HepG2 (cell line): ENCODE measurements around the gene POLR2F. TPM values are rescaled to one million over a fixed set of nuclear protein-coding genes. Genes with fewer than 3 reads are reported as not detected.

ENCODE experiments used
- ARID5B ChIP-seq: IDR thresholded peaks from 2 replicates; pipeline ENCODE4 v1.4.0; 2020; ENCODE audit warnings: mild to moderate bottlenecking, missing genetic modification reagents
- CREM ChIP-seq, 2 experiments: sonication (generic) in 1 of 2; formaldehyde crosslinking in 1 of 2; IDR thresholded peaks; 2 replicates each; pipeline versions ENCODE4 v1.4.0 to v1.6.1; 2016 to 2020; ENCODE audit warnings: antibody characterized with exemption in 1 of 2, mild to moderate bottlenecking in 1 of 2, missing genetic modification reagents in 1 of 2
- FOXA1 ChIP-seq, 2 experiments: fragments of 450-650 bp in 1 of 2; sonication (generic) in 1 of 2; formaldehyde crosslinking in 1 of 2; IDR thresholded peaks; 2 replicates each; pipeline versions ENCODE4 v1.4.0 to v1.6.1; 2016 to 2020; ENCODE audit warnings: missing genetic modification reagents in 1 of 2
- HDAC2 ChIP-seq: sonication (generic); formaldehyde crosslinking; IDR thresholded peaks from 2 replicates; pipeline ENCODE4 v1.4.0; 2020; ENCODE audit warnings: missing genetic modification reagents
- HNRNPK ChIP-seq: fragments of 200-400 bp; formaldehyde crosslinking; IDR thresholded peaks from 2 replicates; pipeline ENCODE4 v1.6.1; 2018; ENCODE audit warnings: low read length, low read depth, moderate library complexity, mild to moderate bottlenecking; ENCODE audit not compliant: poor library complexity, severe bottlenecking
- JUND ChIP-seq: sonication (generic); formaldehyde crosslinking; IDR thresholded peaks from 2 replicates; pipeline ENCODE4 v1.8.0; 2022; ENCODE audit warnings: mild to moderate bottlenecking, missing genetic modification reagents
- MIER2 ChIP-seq: IDR thresholded peaks from 2 replicates; pipeline ENCODE4 v1.6.1; 2016; ENCODE audit warnings: missing biosample characterization, missing genetic modification reagents
- NR1H2 ChIP-seq: sonication (generic); formaldehyde crosslinking; IDR thresholded peaks from 2 replicates; pipeline ENCODE4 v1.8.1; 2022; ENCODE audit warnings: low read depth, missing genetic modification reagents, borderline replicate concordance
- NRL ChIP-seq: sonication (generic); formaldehyde crosslinking; IDR thresholded peaks from 2 replicates; pipeline ENCODE4 v1.5.0; 2020; ENCODE audit warnings: missing genetic modification reagents, mild to moderate bottlenecking, moderate library complexity, borderline replicate concordance
- TEAD3 ChIP-seq: optimal IDR thresholded peaks from 2 replicates; pipeline ENCODE3; 2016; ENCODE audit warnings: borderline replicate concordance
- TMF1 ChIP-seq: sonication (generic); formaldehyde crosslinking; IDR thresholded peaks from 2 replicates; pipeline ENCODE4 v1.8.1; 2022; ENCODE audit warnings: low read depth, missing genetic modification reagents
- TRIM24 ChIP-seq: sonication (generic); formaldehyde crosslinking; IDR thresholded peaks from 2 replicates; pipeline ENCODE4 v1.8.0; 2022; ENCODE audit warnings: mild to moderate bottlenecking, missing genetic modification reagents
- ZBTB38 ChIP-seq: sonication (generic); formaldehyde crosslinking; IDR thresholded peaks from 2 replicates; pipeline ENCODE4 v1.5.1; 2020; ENCODE audit warnings: mild to moderate bottlenecking, missing genetic modification reagents
- ZFY ChIP-seq: sonication (generic); formaldehyde crosslinking; IDR thresholded peaks from 2 replicates; pipeline ENCODE4 v1.4.0; 2020; ENCODE audit warnings: missing genetic modification reagents
- ZNF224 ChIP-seq: sonication (generic); formaldehyde crosslinking; IDR thresholded peaks from 2 replicates; pipeline ENCODE4 v1.5.0; 2020; ENCODE audit warnings: mild to moderate bottlenecking, missing genetic modification reagents
- ZNF282 ChIP-seq: fragments of 450-650 bp; IDR thresholded peaks from 2 replicates; pipeline ENCODE4 v1.6.1; 2018; ENCODE audit not compliant: partially characterized antibody
- ZNF335 ChIP-seq: sonication (generic); formaldehyde crosslinking; IDR thresholded peaks from 2 replicates; pipeline ENCODE4 v1.4.0; 2020; ENCODE audit warnings: missing genetic modification reagents
- ZNF446 ChIP-seq: sonication (generic); formaldehyde crosslinking; IDR thresholded peaks from 2 replicates; pipeline ENCODE4 v1.5.0; 2020; ENCODE audit warnings: mild to moderate bottlenecking, missing genetic modification reagents
- ZNF766 ChIP-seq: sonication (generic); formaldehyde crosslinking; IDR thresholded peaks from 2 replicates; pipeline ENCODE4 v1.5.0; 2020; ENCODE audit warnings: missing genetic modification reagents, borderline replicate concordance
- ZNF770 ChIP-seq: sonication (generic); formaldehyde crosslinking; IDR thresholded peaks from 2 replicates; pipeline ENCODE4 v1.5.0; 2020; ENCODE audit warnings: mild to moderate bottlenecking, missing genetic modification reagents
- ZNF775 ChIP-seq: sonication (generic); formaldehyde crosslinking; IDR thresholded peaks from 2 replicates; pipeline ENCODE4 v1.4.0; 2020; ENCODE audit warnings: missing genetic modification reagents, mild to moderate bottlenecking, moderate library complexity, borderline replicate concordance
- ZSCAN5A ChIP-seq: sonication (generic); formaldehyde crosslinking; IDR thresholded peaks from 2 replicates; pipeline ENCODE4 v1.8.0; 2022; ENCODE audit warnings: mild to moderate bottlenecking, missing genetic modification reagents, borderline replicate concordance
- ZSCAN9 ChIP-seq: IDR thresholded peaks from 2 replicates; pipeline ENCODE4 v1.6.1; 2016; ENCODE audit warnings: borderline replicate concordance
- ZZZ3 ChIP-seq: sonication (generic); formaldehyde crosslinking; IDR thresholded peaks from 2 replicates; pipeline ENCODE4 v1.4.0; 2020; ENCODE audit warnings: missing genetic modification reagents, mild to moderate bottlenecking, borderline replicate concordance
- polyA plus RNA-seq, 8 experiments: library from polyadenylated mRNA; depleted of rRNA in 3 of 8; stranded (reverse) in 7 of 8; unstranded in 1 of 8; fragments of >200 nt; fragmentation: Illumina TruSeq in 4 of 8; extraction: Trizol in 4 of 8; gene quantifications; 2 replicates each; pipeline versions ENCODE4 v1.2.1 to v1.2.3, GENCODE V29; 2011 to 2016; ENCODE audit warnings: low read depth in 4 of 8, missing spikeins in 1 of 8, mixed read lengths in 1 of 8; ENCODE audit not compliant: insufficient read depth in 1 of 8
- total RNA-seq, 5 experiments: library from RNA; depleted of rRNA; stranded (reverse); fragments of >200 nt; fragmentation: Illumina TruSeq; extraction: Trizol; gene quantifications; 2 replicates each; pipeline ENCODE4 v1.2.3, GENCODE V29; 2016; ENCODE audit warnings: low read depth in 1 of 5

Gene POLR2F
- total and polyA plus RNA-seq, 2 of the 13 experiments (the other 11 are each of a cell fraction or from before 2014, with no cell fraction given), result 135 to 158 TPM

GRCh38 chr22:37933711-37934376, 19.7 kb upstream of the POLR2F start (continued):
- peak; percentile 78 for TF ChIP-seq TEAD3
- no peak for TF ChIP-seq CREM (IDR thresholded peaks at IDR 0.05)
- TF ChIP-seq CREM (CRISPR knock-in tag; IDR thresholded peaks at IDR 0.05), result no peak
- no peak for TF ChIP-seq FOXA1 (IDR thresholded peaks at IDR 0.05)
- TF ChIP-seq FOXA1 (CRISPR knock-in tag; IDR thresholded peaks at IDR 0.05), result no peak
- TF ChIP-seq ARID5B, result peak; percentile 38; the same call in 1 of the 2 replicates
- 0 out of 2 replicates have a peak, but pooled peaks have one; percentile 46 for TF ChIP-seq ZSCAN9 (CRISPR knock-in tag)
- no peak for TF ChIP-seq ZNF282
- peak; percentile 58; the same call in 1 of the 2 replicates for TF ChIP-seq HDAC2 (CRISPR knock-in tag)
- TF ChIP-seq ZNF224 (CRISPR knock-in tag), result no peak
- TF ChIP-seq ZZZ3 (CRISPR knock-in tag), result no peak
- TF ChIP-seq ZNF335 (CRISPR knock-in tag), result no peak
- TF ChIP-seq ZBTB38, result peak; percentile 59; the same call in 1 of the 2 replicates
- peak; percentile 49; the same call in 1 of the 2 replicates for TF ChIP-seq ZFY
- no peak; the same call in 1 of the 2 replicates for TF ChIP-seq ZNF766 (CRISPR knock-in tag)
- TF ChIP-seq ZNF770 (CRISPR knock-in tag), result peak; percentile 40; the same call in 1 of the 2 replicates
- TF ChIP-seq ZNF446 (CRISPR knock-in tag), result no peak
- no peak for TF ChIP-seq ZSCAN5A (CRISPR knock-in tag)
- TF ChIP-seq JUND (CRISPR knock-in tag), result no peak
- TF ChIP-seq NRL (CRISPR knock-in tag), result no peak
- no peak for TF ChIP-seq NR1H2
- TF ChIP-seq ZNF775 (CRISPR knock-in tag), result no peak
- TF ChIP-seq HNRNPK, result no peak
- no peak for TF ChIP-seq MIER2 (CRISPR knock-in tag)
- no peak for TF ChIP-seq TMF1 (CRISPR knock-in tag)
- TF ChIP-seq TRIM24 (CRISPR knock-in tag), result no peak
